GM12878 (cell line): ENCODE data around the gene BICRA. TPM values are rescaled to one million over a fixed set of nuclear protein-coding genes. Genes with fewer than 3 reads are reported as not detected.

Experiments
- ATAC-seq: fragments of 200-7000 bp; cut with Tn5 transposase; 3 replicates; pipeline ENCODE4 v1.9.1; 2020; ENCODE audit warnings: mild to moderate bottlenecking, moderate library complexity
- BruUV-seq: library from RNA; stranded (reverse); fragments of 400-500 nt; replicated peaks from 2 replicates; lab custom pipeline; 2021; lab: Mats Ljungman, UMichigan
- CTCF ChIA-PET: fragments of 300-600 bp; sonication (Branson Sonifier 250); formaldehyde crosslinking; extraction: SDS; loops from one replicate; lab custom pipeline; 2021; ENCODE audit warnings: inconsistent platforms; lab: Yijun Ruan, JAX
- POLR2A ChIA-PET: fragments of 350-600 bp; formaldehyde crosslinking; extraction: SDS; loops from one replicate; lab custom pipeline; 2021; ENCODE audit warnings: inconsistent platforms; lab: Charles Lee
- RAD21 ChIA-PET: fragments of 300-600 bp; sonication (Branson Sonifier 250); formaldehyde crosslinking; loops from one replicate; lab custom pipeline; 2023; ENCODE audit warnings: antibody characterized with exemption; ENCODE audit not compliant: unreplicated experiment; lab: Charles Lee
- SMC1A ChIA-PET: fragments of 300-600 bp; sonication (Branson Sonifier 250); formaldehyde crosslinking; loops from one replicate; lab custom pipeline; 2023; ENCODE audit not compliant: unreplicated experiment, uncharacterized antibody; lab: Charles Lee
- DNase-seq: peaks from one replicate; pipeline ENCODE4 v3.0.0-alpha.2; 2011; ENCODE audit warnings: low read depth, low spot score
- FAIRE-seq: peaks from 3 replicates; lab custom pipeline; 2011; peaks lifted over from hg19 to GRCh38; lab: Jason Lieb, UNC
- H2AFZ ChIP-seq: 2 replicates; pipeline ENCODE4 v1.6.0; 2011; ENCODE audit warnings: low read depth, low read length, control low read depth; ENCODE audit not compliant: control insufficient read depth
- H3K27ac ChIP-seq: 2 replicates; pipeline ENCODE4 v1.5.1; 2011; ENCODE audit warnings: control low read depth; ENCODE audit not compliant: control insufficient read depth, insufficient read depth
- H3K27me3 ChIP-seq, 2 experiments: replicated peaks in 1 of 2; 2 replicates each; pipeline versions ENCODE4 v1.6.0 to v1.6.1; 2011; ENCODE audit warnings: low read length in 1 of 2; ENCODE audit not compliant: control insufficient read depth in 2 of 2, insufficient read depth in 2 of 2
- H3K36me3 ChIP-seq, 2 experiments: 2 replicates each; pipeline ENCODE4 v1.5.1; 2011; ENCODE audit warnings: low read length in 1 of 2; ENCODE audit not compliant: control insufficient read depth in 2 of 2, insufficient read depth in 2 of 2
- H3K4me1 ChIP-seq: 2 replicates; pipeline ENCODE4 v1.6.1; 2011; ENCODE audit warnings: mild to moderate bottlenecking, low read length, moderate library complexity, mixed read lengths; ENCODE audit not compliant: control insufficient read depth, insufficient read depth
- H3K4me2 ChIP-seq: 2 replicates; pipeline ENCODE4 v1.6.0; 2011; ENCODE audit warnings: control low read depth; ENCODE audit not compliant: control insufficient read depth, insufficient read depth
- H3K4me3 ChIP-seq: fragments of 200-600 bp; sonication (generic); 2 replicates; pipeline ENCODE4 v1.5.1; 2016
- H3K79me2 ChIP-seq: 2 replicates; pipeline ENCODE4 v1.6.0; 2011; ENCODE audit warnings: low read length; ENCODE audit not compliant: control insufficient read depth, insufficient read depth
- H3K9ac ChIP-seq: 2 replicates; pipeline ENCODE4 v1.8.0; 2011; ENCODE audit warnings: low read length, control low read depth, mixed read lengths; ENCODE audit not compliant: control insufficient read depth, insufficient read depth
- H3K9me3 ChIP-seq: replicated peaks from 3 replicates; pipeline ENCODE4 v1.5.1; 2011; ENCODE audit warnings: mild to moderate bottlenecking, low read length; ENCODE audit not compliant: control insufficient read depth, insufficient read depth
- H4K20me1 ChIP-seq: 2 replicates; pipeline ENCODE4 v1.6.0; 2011; ENCODE audit not compliant: control insufficient read depth, insufficient read depth
- ASH2L ChIP-seq: fragments of 300-600, 200-600 bp; sonication (generic); IDR thresholded peaks from 2 replicates; pipeline ENCODE4 v1.6.1; 2017; ENCODE audit warnings: low read depth, mild to moderate bottlenecking, borderline replicate concordance
- BCLAF1 ChIP-seq: fragments of 450-650 bp; IDR thresholded peaks from 2 replicates; pipeline ENCODE4 v1.6.1; 2017; ENCODE audit warnings: antibody characterized with exemption, mild to moderate bottlenecking, moderate library complexity
- CREB1 ChIP-seq: IDR thresholded peaks from 2 replicates; pipeline ENCODE4 v1.6.1; 2012; ENCODE audit warnings: low read depth, mild to moderate bottlenecking, inconsistent platforms
- E2F8 ChIP-seq: fragments of 450-650 bp; IDR thresholded peaks from 2 replicates; pipeline ENCODE4 v1.6.1; 2018; ENCODE audit warnings: mild to moderate bottlenecking, low read depth, moderate library complexity; ENCODE audit not compliant: partially characterized antibody
- GATAD2B ChIP-seq: fragments of 450-650 bp; conservative IDR thresholded peaks from 2 replicates; pipeline ENCODE4 v1.6.1; 2017; ENCODE audit warnings: low read depth, mild to moderate bottlenecking, moderate library complexity
- NR2C2 ChIP-seq: IDR thresholded peaks from 2 replicates; pipeline ENCODE4 v1.6.1; 2011; ENCODE audit warnings: borderline replicate concordance, low read depth; ENCODE audit not compliant: control insufficient read depth, insufficient read length
- POLR2A ChIP-seq: IDR thresholded peaks from 2 replicates; pipeline ENCODE4 v1.6.1; 2011; ENCODE audit warnings: low read depth, mild to moderate bottlenecking, low read length
- STAT3 ChIP-seq: IDR thresholded peaks from 2 replicates; pipeline ENCODE4 v1.6.1; 2011; ENCODE audit warnings: low read depth, low read length, improper control_type of control experiment
- ZNF384 ChIP-seq: IDR thresholded peaks from 2 replicates; pipeline ENCODE4 v1.6.1; 2012; ENCODE audit warnings: low read depth, mild to moderate bottlenecking, low read length, improper control_type of control experiment, borderline replicate concordance
- ZNF622 ChIP-seq: fragments of 450-650 bp; IDR thresholded peaks from 2 replicates; pipeline ENCODE4 v1.6.1; 2017; ENCODE audit warnings: mild to moderate bottlenecking, inconsistent platforms
- WGBS: methylation state at CpG from one replicate; pipeline ENCODE4 v1.1.6; 2016; ENCODE audit warnings: low lambda C conversion rate; ENCODE audit not compliant: insufficient replicate concordance, insufficient coverage; ENCODE audit errors: missing lambda C conversion rate; 5-methylcytosine and 5-hydroxymethylcytosine counted together
- in situ Hi-C: fragments of 300-500 bp; cut with MboI; formaldehyde crosslinking; loops from 9 replicates; pipeline ENCODE4 v1.14.3; 2018; ENCODE audit warnings: mixed read lengths
- intact Hi-C: fragments of 100-400 bp; cut with micrococcal nuclease; formaldehyde crosslinking; loops from one replicate; pipeline ENCODE4 v1.14.2; 2022; ENCODE audit not compliant: unreplicated experiment
- polyA plus RNA-seq, 11 experiments: library from polyadenylated mRNA; depleted of rRNA in 4 of 11; unstranded in 6 of 11; stranded (reverse) in 5 of 11; fragments of >200 nt; fragmentation: Nextera tagmentation in 4 of 11; fragmentation: Illumina TruSeq in 1 of 11; extraction: Ambion mirVana in 4 of 11; extraction: Trizol in 1 of 11; gene quantifications; 1 replicate in 1 of 11; 2 replicates in 10 of 11; pipeline versions ENCODE4 v1.2.1 to v1.2.3, GENCODE V29; 2011 to 2016; ENCODE audit warnings: inconsistent platforms in 2 of 11, missing spikeins in 2 of 11, low read depth in 1 of 11
- total RNA-seq, 4 experiments: library from RNA; depleted of rRNA in 3 of 4; stranded (reverse); fragments of >200 nt in 3 of 4; fragmentation: Illumina TruSeq in 1 of 4; extraction: Trizol in 1 of 4; gene quantifications; 2 replicates each; pipeline versions ENCODE4 v1.2.1 to v1.2.3, GENCODE V29; 2013 to 2021

The BICRA gene
- total and polyA plus RNA-seq, 10 of the 15 experiments (the other 5 are each of a cell fraction or from before 2014, with no cell fraction given) = 0.11 to 15.3 (median 1.3) TPM

GRCh38 chr19:47679922-47680857, 71.3 kb downstream of the BICRA start:
- RAD21 ChIA-PET = no interaction called here
- no peak for TF ChIP-seq ZNF622
- TF ChIP-seq POLR2A = 0 out of 2 replicates have a peak, but pooled peaks have one; percentile 5

GRCh38 chr19:47680858-47681332, 72.0 kb downstream of the BICRA start:
- in situ Hi-C loops = no loop called here
- intact Hi-C loops = no loop called here
- POLR2A ChIA-PET = no interaction called here
- TF ChIP-seq CREB1 = no peak
- no peak for TF ChIP-seq ZNF384
- TF ChIP-seq ASH2L = no peak
- no peak for TF ChIP-seq BCLAF1
- TF ChIP-seq GATAD2B = no peak
- no peak for TF ChIP-seq NR2C2
- no peak for TF ChIP-seq E2F8
- no peak for TF ChIP-seq STAT3

More at GRCh38 chr19:47679922-47680857, 71.3 kb downstream of the BICRA start:
- no peaks in the 10 kb centered on the region for H3K9me3 ChIP-seq
- H3K4me3 ChIP-seq = no peak overlapping the region
- H3K9ac ChIP-seq = no peak overlapping the region
- no peak overlapping the region for H3K4me2 ChIP-seq
- intact Hi-C loops (no loop called here), in situ Hi-C loops (no loop called here)
- SMC1A ChIA-PET = no interaction called here
- H3K27ac ChIP-seq = no peak overlapping the region
- no peak overlapping the region for H2AFZ ChIP-seq
- H4K20me1 ChIP-seq = no peaks in the 10 kb centered on the region
- H3K79me2 ChIP-seq = no peaks in the 10 kb centered on the region
- 98% methylated on average over 87 of the region's 90 CpGs for WGBS
- H3K27me3 ChIP-seq = no peaks in the 10 kb centered on the region
- FAIRE-seq = no peak
- BruUV-seq = no TSS peak
- DNase-seq = no peak
- ATAC-seq = no peak
- POLR2A ChIA-PET = no interaction called here
- CTCF ChIA-PET = interaction anchor here (1.5 kb wide), 1 partner anchor 69 kb away, joined by 3 read pairs; no protein-coding TSS in a partner anchor
- H3K36me3 ChIP-seq = peaks cover 1 to 9% of the 10 kb centered on the region in 2 experiments; a peak in 3 of 4 replicates
- no peaks in the 10 kb centered on the region for H3K4me1 ChIP-seq

More at GRCh38 chr19:47680858-47681332, 72.0 kb downstream of the BICRA start:
- RAD21 ChIA-PET = no interaction called here
- FAIRE-seq = no peak
- no peaks in the 10 kb centered on the region for H3K9me3 ChIP-seq
- CTCF ChIA-PET = no interaction called here
- SMC1A ChIA-PET = no interaction called here
- H2AFZ ChIP-seq = no peak overlapping the region
- H3K4me2 ChIP-seq = no peak overlapping the region
- no peak overlapping the region for H3K27ac ChIP-seq
- DNase-seq = no peak
- no peaks in the 10 kb centered on the region for H4K20me1 ChIP-seq
- peaks cover 3 to 9% of the 10 kb centered on the region in 2 experiments; a peak in 3 of 4 replicates for H3K36me3 ChIP-seq
- no TSS peak for BruUV-seq
- H3K4me3 ChIP-seq = no peak overlapping the region
- H3K9ac ChIP-seq = no peak overlapping the region
- no peaks in the 10 kb centered on the region for H3K79me2 ChIP-seq
- 99% methylated on average over 20 of the region's 34 CpGs for WGBS
- no peaks in the 10 kb centered on the region for H3K4me1 ChIP-seq
- H3K27me3 ChIP-seq = no peaks in the 10 kb centered on the region
- no peak for ATAC-seq
